Mesenchymal stem cell (in vitro differentiated cells and primary cell): ENCODE measurements around the gene PAPPA.
A peak's percentile ranks its signal among the peaks of the same experiment; 100 is the strongest.

ENCODE experiments used
- DNase-seq: peaks from one replicate; pipeline ENCODE4 v3.0.0-alpha.2; 2013
- H2AFZ ChIP-seq: one replicate; pipeline ENCODE4 v1.6.1; 2013; ENCODE audit warnings: low read depth, mild to moderate bottlenecking, control low read depth, inconsistent platforms, low read length, moderate library complexity
- H2AK5ac ChIP-seq: 2 replicates; pipeline ENCODE4 v1.6.1; 2013; ENCODE audit warnings: low read length, moderate library complexity, mild to moderate bottlenecking, inconsistent platforms; ENCODE audit not compliant: severe bottlenecking
- H2BK120ac ChIP-seq: one replicate; pipeline ENCODE4 v1.6.1; 2013; ENCODE audit warnings: low read depth, mild to moderate bottlenecking, inconsistent platforms, low read length, moderate library complexity
- H2BK12ac ChIP-seq, 2 experiments: one replicate each; pipeline ENCODE4 v1.6.1; 2013; ENCODE audit warnings: inconsistent platforms in 2 of 2, low read length in 2 of 2, mild to moderate bottlenecking in 2 of 2, moderate library complexity in 2 of 2, control low read depth in 1 of 2
- H2BK15ac ChIP-seq: one replicate; pipeline ENCODE4 v1.6.1; 2013; ENCODE audit warnings: mild to moderate bottlenecking, low read depth, inconsistent platforms; ENCODE audit not compliant: poor library complexity, severe bottlenecking
- H2BK5ac ChIP-seq: 2 replicates; pipeline ENCODE4 v1.6.1; 2013; ENCODE audit warnings: low read depth, mild to moderate bottlenecking, low read length, control low read depth, inconsistent platforms; ENCODE audit not compliant: poor library complexity, severe bottlenecking
- H3K14ac ChIP-seq, 2 experiments: one replicate each; pipeline ENCODE4 v1.6.1; 2013; ENCODE audit warnings: inconsistent platforms in 2 of 2, low read length in 2 of 2, control low read depth in 1 of 2, mild to moderate bottlenecking in 1 of 2, moderate library complexity in 1 of 2
- H3K18ac ChIP-seq, 2 experiments: one replicate each; pipeline ENCODE4 v1.6.1; 2013; ENCODE audit warnings: inconsistent platforms in 2 of 2, low read length in 2 of 2, control low read depth in 1 of 2, low read depth in 1 of 2, mild to moderate bottlenecking in 1 of 2
- H3K23ac ChIP-seq, 2 experiments: one replicate each; pipeline ENCODE4 v1.6.1; 2013; ENCODE audit warnings: inconsistent platforms in 2 of 2, low read length in 2 of 2, mild to moderate bottlenecking in 2 of 2, moderate library complexity in 2 of 2, control low read depth in 1 of 2
- H3K27ac ChIP-seq: 2 replicates; pipeline ENCODE4 v1.5.1; 2013; ENCODE audit warnings: mild to moderate bottlenecking, moderate library complexity, low read length, control low read depth, inconsistent platforms; ENCODE audit not compliant: poor library complexity, severe bottlenecking
- H3K27me3 ChIP-seq, 2 experiments: 2 replicates each; pipeline versions ENCODE4 v1.6.1 to v1.7.0; 2013; ENCODE audit warnings: low read length in 2 of 2, mild to moderate bottlenecking in 2 of 2, moderate library complexity in 2 of 2, control low read depth in 1 of 2, inconsistent platforms in 1 of 2; ENCODE audit not compliant: control insufficient read depth in 1 of 2, insufficient read depth in 1 of 2
- H3K36me3 ChIP-seq, 2 experiments: 2 replicates each; pipeline versions ENCODE4 v1.6.1 to v1.7.0; 2013; ENCODE audit warnings: low read length in 2 of 2, control low read depth in 1 of 2, inconsistent platforms in 1 of 2, low read depth in 1 of 2, mild to moderate bottlenecking in 1 of 2; ENCODE audit not compliant: insufficient read depth in 2 of 2, control insufficient read depth in 1 of 2
- H3K4ac ChIP-seq, 2 experiments: one replicate each; pipeline ENCODE4 v1.6.1; 2013; ENCODE audit warnings: inconsistent platforms in 2 of 2, low read length in 2 of 2, mild to moderate bottlenecking in 2 of 2, moderate library complexity in 2 of 2, control low read depth in 1 of 2, low read depth in 1 of 2
- H3K4me1 ChIP-seq: 2 replicates; pipeline ENCODE4 v1.6.1; 2013; ENCODE audit warnings: low read depth, low read length, control low read depth; ENCODE audit not compliant: control insufficient read depth, insufficient read depth
- H3K4me2 ChIP-seq: 2 replicates; pipeline ENCODE4 v1.6.1; 2013; ENCODE audit warnings: low read length, mild to moderate bottlenecking, inconsistent platforms; ENCODE audit not compliant: poor library complexity, severe bottlenecking
- H3K4me3 ChIP-seq, 2 experiments: 2 replicates each; pipeline versions ENCODE4 v1.5.1 to v1.7.0; 2013; ENCODE audit warnings: low read length in 2 of 2, mild to moderate bottlenecking in 2 of 2, control low read depth in 1 of 2, low read depth in 1 of 2; ENCODE audit not compliant: insufficient read depth in 1 of 2
- H3K79me1 ChIP-seq: replicated peaks from 2 replicates; pipeline ENCODE4 v1.6.1; 2013; ENCODE audit warnings: mild to moderate bottlenecking, control low read depth, low read length, inconsistent platforms; ENCODE audit not compliant: poor library complexity, severe bottlenecking
- H3K9ac ChIP-seq: 2 replicates; pipeline ENCODE4 v1.7.0; 2013; ENCODE audit warnings: mild to moderate bottlenecking, low read length, moderate library complexity
- H3K9me3 ChIP-seq: 2 replicates; pipeline ENCODE4 v1.7.0; 2013; ENCODE audit warnings: mild to moderate bottlenecking, low read length; ENCODE audit not compliant: control insufficient read depth
- H4K8ac ChIP-seq: one replicate; pipeline ENCODE4 v1.6.1; 2013; ENCODE audit warnings: inconsistent platforms, mild to moderate bottlenecking, low read length, moderate library complexity
- H4K91ac ChIP-seq: one replicate; pipeline ENCODE4 v1.6.1; 2013; ENCODE audit warnings: mild to moderate bottlenecking, low read length, inconsistent platforms
- whole genome bisulfite sequencing: methylation state at CpG from one replicate; pipeline ENCODE4 v1.1.7; 2013; ENCODE audit warnings: mixed read lengths; 5-methylcytosine and 5-hydroxymethylcytosine counted together

The PAPPA gene

GRCh38 chr9:116238776-116239340 is 85.3 kb downstream of the PAPPA start:
- peak overlapping the region; percentile 95 for H3K27ac ChIP-seq
- H2AFZ ChIP-seq, result no peak overlapping the region
- no peak overlapping the region for H4K91ac ChIP-seq
- H3K36me3 ChIP-seq, result peaks cover 6 to 81% of the 10 kb centered on the region in 2 experiments
- H2BK5ac ChIP-seq, result peak overlapping the region; percentile 98
- H3K79me1 ChIP-seq, result no peaks in the 10 kb centered on the region
- H2BK120ac ChIP-seq, result no peak overlapping the region
- no peak overlapping the region for H3K4me2 ChIP-seq
- no peak overlapping the region for H2BK12ac ChIP-seq
- peaks cover 10% of the 10 kb centered on the region for H3K4me1 ChIP-seq
- WGBS, result 100% methylated on average over 1 of the region's 1 CpG
- H3K9me3 ChIP-seq, result no peaks in the 10 kb centered on the region
- no peak overlapping the region for H4K8ac ChIP-seq
- no peak overlapping the region for H3K23ac ChIP-seq
- no peak overlapping the region for H3K18ac ChIP-seq
- H3K4me3 ChIP-seq, result no peak overlapping the region
- no peaks in the 10 kb centered on the region for H3K27me3 ChIP-seq
- H2BK15ac ChIP-seq, result no peak overlapping the region
- peak overlapping the region; percentile 39 for H3K9ac ChIP-seq
- H2AK5ac ChIP-seq, result peak overlapping the region; percentile 91
- H3K4ac ChIP-seq, result no peak overlapping the region
- DNase-seq, result peak; percentile 30
- H3K14ac ChIP-seq, result no peak overlapping the region

GRCh38 chr9:116243708-116244107 is 90.1 kb downstream of the PAPPA start:
- DNase-seq, result no peak
- no peak overlapping the region for H3K14ac ChIP-seq
- H3K27me3 ChIP-seq, result no peaks in the 10 kb centered on the region
- H4K8ac ChIP-seq, result no peak overlapping the region
- H3K23ac ChIP-seq, result no peak overlapping the region
- H3K4me2 ChIP-seq, result no peak overlapping the region
- H3K4ac ChIP-seq, result no peak overlapping the region
- H3K9ac ChIP-seq, result no peak overlapping the region
- H3K4me3 ChIP-seq, result no peak overlapping the region
- no peak overlapping the region for H3K27ac ChIP-seq
- WGBS, result 67% methylated on average over 1 of the region's 1 CpG
- no peak overlapping the region for H2BK15ac ChIP-seq
- H3K9me3 ChIP-seq, result no peaks in the 10 kb centered on the region
- H3K4me1 ChIP-seq, result no peaks in the 10 kb centered on the region
- H4K91ac ChIP-seq, result no peak overlapping the region
- H3K79me1 ChIP-seq, result no peaks in the 10 kb centered on the region
- H3K36me3 ChIP-seq, result peaks cover 0 to 93% of the 10 kb centered on the region in 2 experiments
- H2AFZ ChIP-seq, result no peak overlapping the region
- no peak overlapping the region for H2BK120ac ChIP-seq
- H3K18ac ChIP-seq, result no peak overlapping the region
- no peak overlapping the region for H2BK5ac ChIP-seq
- no peak overlapping the region for H2BK12ac ChIP-seq
- H2AK5ac ChIP-seq, result no peak overlapping the region

- no peak overlapping the region for H3K18ac ChIP-seq
- H3K36me3 ChIP-seq, result peaks cover 4 to 75% of the 10 kb centered on the region in 2 experiments
- no peak overlapping the region for H3K23ac ChIP-seq
- no peak overlapping the region for H2BK12ac ChIP-seq
- no peaks in the 10 kb centered on the region for H3K27me3 ChIP-seq
- no peak overlapping the region for H2AK5ac ChIP-seq
- no peak overlapping the region for H2AFZ ChIP-seq
- H4K8ac ChIP-seq, result no peak overlapping the region
- H3K27ac ChIP-seq, result no peak overlapping the region
- no peak overlapping the region for H3K4me3 ChIP-seq
- no peak overlapping the region for H3K9ac ChIP-seq
- no peak overlapping the region for H3K4ac ChIP-seq
- no peak overlapping the region for H2BK5ac ChIP-seq
- 100% methylated on average over 1 of the region's 1 CpG for WGBS
- H2BK120ac ChIP-seq, result no peak overlapping the region
- no peak overlapping the region for H2BK15ac ChIP-seq
- peaks cover 6% of the 10 kb centered on the region for H3K4me1 ChIP-seq
- H3K79me1 ChIP-seq, result peaks cover 3% of the 10 kb centered on the region
- no peaks in the 10 kb centered on the region for H3K9me3 ChIP-seq
- H3K4me2 ChIP-seq, result no peak overlapping the region
- no peak overlapping the region for H3K14ac ChIP-seq
- H4K91ac ChIP-seq, result no peak overlapping the region
- no peak for DNase-seq
Measured at GRCh38 chr9:116247284-116247683, 93.7 kb downstream of the PAPPA start.

GRCh38 chr9:116247791-116248374 is 94.3 kb downstream of the PAPPA start:
- Histone ChIP-seq H3K23ac (no peak overlapping the region), H3K4me3 (no peak overlapping the region), H3K14ac (no peak overlapping the region), H3K4me1 (peaks cover 6% of the 10 kb centered on the region), H2BK120ac (no peak overlapping the region), H3K9me3 (no peaks in the 10 kb centered on the region), H3K18ac (no peak overlapping the region), H3K79me1 (peaks cover 3% of the 10 kb centered on the region), H2BK12ac (no peak overlapping the region), H3K9ac (no peak overlapping the region), H3K4me2 (no peak overlapping the region), H4K8ac (no peak overlapping the region), H2BK5ac (no peak overlapping the region), H2AFZ (no peak overlapping the region), H4K91ac (no peak overlapping the region), H2AK5ac (no peak overlapping the region), H2BK15ac (no peak overlapping the region), H3K4ac (no peak overlapping the region), H3K27me3 (no peaks in the 10 kb centered on the region), H3K27ac (no peak overlapping the region), H3K36me3 (peaks cover 4 to 75% of the 10 kb centered on the region in 2 experiments)
- WGBS, result no CpG with 5 or more reads among the region's 2 CpGs
- no peak for DNase-seq
